NCI-H2171 treated with DMSO at 0.1 percent for 48 hours (cell line): ENCODE measurements around the gene SCML2.
A peak's percentile ranks its signal among the peaks of the same experiment; 100 is the strongest.
"Not testable (repeated sequence)": the region's sequence is repeated elsewhere in the genome, so short reads cannot be mapped to it uniquely, and the experiment has no call there.

Experiments used
- DNase-seq: peaks from one replicate; lab custom pipeline; 2025; lab: John Stamatoyannopoulos, UW

Gene SCML2

DNA sequence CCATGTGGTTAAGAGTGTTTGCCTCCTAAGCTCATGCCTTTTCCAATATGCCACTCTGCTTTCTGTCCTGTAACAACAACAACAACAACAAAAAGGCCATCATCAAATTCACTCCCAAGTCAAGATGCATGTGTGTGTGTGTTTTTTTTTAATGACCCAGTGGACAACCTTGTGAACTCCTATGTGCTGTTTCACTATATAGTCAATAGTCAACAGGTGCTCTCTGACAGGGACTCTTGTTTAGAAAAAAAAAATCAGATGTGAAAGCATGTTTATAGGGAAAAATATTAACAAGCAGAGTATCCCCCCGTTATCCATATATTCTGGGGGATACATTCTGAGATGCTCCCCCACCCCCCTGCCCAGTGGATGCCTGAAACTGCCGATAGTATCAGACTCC is 83.2 kb downstream of the SCML2 start:
- no peak for DNase-seq

DNA sequence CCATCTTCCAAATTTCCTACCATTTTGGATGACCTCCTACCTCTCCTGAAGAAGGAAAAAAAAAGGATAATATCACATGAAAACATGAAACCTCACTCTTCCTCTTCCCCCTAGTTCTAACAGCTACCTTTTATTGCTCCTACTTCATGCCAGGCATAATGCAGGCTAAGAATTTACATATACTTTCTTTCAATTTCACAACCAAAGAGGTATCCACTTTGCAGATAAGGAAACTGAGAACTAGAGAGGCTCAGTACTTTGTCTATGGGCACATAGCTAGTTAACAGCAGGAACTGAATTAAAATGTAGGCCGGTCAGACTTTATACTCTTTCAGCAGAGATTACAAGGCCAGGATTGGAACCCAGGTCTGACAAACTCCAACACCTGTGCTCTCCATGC is 99.4 kb downstream of the SCML2 start:
- no peak for DNase-seq

- no peak for DNase-seq
These were observed 101.7 kb downstream of the SCML2 start for GRCh38 chrX:18252644-18253359.

- not testable (repeated sequence) for DNase-seq
These were observed 124.8 kb downstream of the SCML2 start for GRCh38 chrX:18229646-18230045.

- DNase-seq = no peak
These were observed 126.4 kb downstream of the SCML2 start for GRCh38 chrX:18228069-18228468.

DNA sequence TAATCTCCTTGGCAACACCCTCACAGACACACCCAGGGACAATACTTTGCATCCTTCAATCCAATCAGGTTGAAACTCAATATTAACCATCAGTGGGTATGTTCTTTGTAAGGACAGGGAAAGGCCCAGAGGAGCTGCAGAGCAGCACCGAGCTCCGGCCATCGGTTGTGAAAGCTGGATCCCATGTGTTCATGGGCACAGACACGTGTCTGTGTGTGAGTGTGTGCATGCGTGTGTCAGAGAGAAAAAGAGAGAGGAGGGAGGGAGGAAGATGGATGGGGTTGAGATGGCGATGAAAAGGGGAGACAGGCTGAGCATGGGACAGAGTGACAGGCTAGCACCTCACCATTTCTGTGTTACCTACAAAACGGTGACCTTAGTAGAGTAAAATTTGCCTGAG is 127.0 kb downstream of the SCML2 start:
- DNase-seq = no peak

DNA sequence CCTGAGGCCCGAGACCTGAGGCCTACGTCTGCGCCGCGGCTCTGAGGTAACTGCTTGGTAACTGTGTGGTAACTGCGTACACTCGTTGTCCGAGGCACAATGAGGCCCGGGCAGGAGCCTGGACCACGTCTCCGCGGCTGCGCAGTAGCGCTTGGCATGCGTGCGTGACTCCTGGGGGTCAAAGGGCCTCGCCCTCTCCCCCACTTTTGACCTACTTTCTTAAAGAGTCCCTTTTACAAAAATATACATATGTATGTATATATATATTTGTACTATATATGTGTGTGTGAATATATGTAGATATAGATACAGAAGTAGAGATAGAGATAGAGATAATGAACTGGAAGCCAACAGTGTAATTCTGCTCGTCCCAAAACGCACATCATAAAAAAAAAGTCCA is 133.7 kb downstream of the SCML2 start, which contains the start of gene BEND2:
Gene BEND2, minus strand, starts transcription at position 101 of the 400 bp plus-strand sequence. CDS start 136 bp downstream, outside the sequence.
- DNase-seq = no peak

DNA sequence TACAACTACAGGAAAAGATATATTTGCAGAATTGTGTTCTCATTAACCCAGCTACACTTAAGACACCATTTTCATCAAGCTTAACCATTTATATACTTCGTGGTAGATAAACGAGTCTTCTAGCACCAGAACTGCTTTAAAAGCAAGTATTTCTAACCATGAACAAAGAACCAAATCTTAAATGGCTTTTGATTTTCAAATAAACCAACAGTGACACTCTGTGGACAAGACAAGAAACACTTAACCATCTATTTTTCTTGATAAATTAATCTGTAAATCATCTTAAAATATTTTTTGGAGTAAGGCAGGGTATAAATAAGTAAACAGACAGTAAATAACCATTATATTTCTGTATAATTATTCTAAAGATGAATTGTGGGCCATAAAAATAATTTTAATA is 144.0 kb downstream of the SCML2 start:
- DNase-seq = peak; percentile 24

- no peak for DNase-seq
These were observed 147.8 kb downstream of the SCML2 start for GRCh38 chrX:18206657-18207056.

GRCh38 chrX:18203631-18204030 is 150.9 kb downstream of the SCML2 start:
- DNase-seq = no peak

- DNase-seq = peak; percentile 8
These were observed 159.8 kb downstream of the SCML2 start for GRCh38 chrX:18194688-18195087.
